Measurements from ENCODE around the gene ATP10A. TPM values are rescaled to one million over a fixed set of nuclear protein-coding genes. Genes with fewer than 3 reads are reported as not detected.
A peak's percentile ranks its signal among the peaks of the same experiment; 100 is the strongest.

Gene ATP10A
- total RNA-seq, 1 donor from 2014 or later, result 0.58 TPM

DNA sequence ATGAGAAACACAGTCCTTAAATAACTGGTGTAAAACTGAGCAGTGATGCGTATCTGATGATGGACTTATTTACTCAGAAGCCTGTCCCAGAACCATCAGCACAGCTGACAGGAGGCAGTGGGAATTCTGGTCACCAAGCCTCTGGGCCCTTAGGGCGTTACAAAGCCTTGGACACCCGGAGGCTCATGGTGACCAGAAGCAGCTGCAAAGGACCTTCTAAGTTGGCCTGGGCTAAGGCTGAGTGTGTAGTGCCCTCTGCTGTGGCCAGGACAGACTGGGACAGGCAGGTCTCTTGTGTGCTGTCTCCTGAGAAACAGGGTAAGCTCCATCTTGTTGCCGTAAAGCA is 168.9 kb downstream of the ATP10A start:
- Histone ChIP-seq H3K9me3 (replicated peaks) (no peaks in the 10 kb centered on the region), H3K4me1 (peaks cover 13% of the 10 kb centered on the region), H3K36me3 (no peaks in the 10 kb centered on the region), H3K4me3 (no peak overlapping the region), H3K27me3 (ENCODE audit: low read depth) (peaks cover 7% of the 10 kb centered on the region), H3K27ac (replicated peaks) (no peak overlapping the region)
- DNase-seq, result no peak
- TF ChIP-seq, protein P1, sequence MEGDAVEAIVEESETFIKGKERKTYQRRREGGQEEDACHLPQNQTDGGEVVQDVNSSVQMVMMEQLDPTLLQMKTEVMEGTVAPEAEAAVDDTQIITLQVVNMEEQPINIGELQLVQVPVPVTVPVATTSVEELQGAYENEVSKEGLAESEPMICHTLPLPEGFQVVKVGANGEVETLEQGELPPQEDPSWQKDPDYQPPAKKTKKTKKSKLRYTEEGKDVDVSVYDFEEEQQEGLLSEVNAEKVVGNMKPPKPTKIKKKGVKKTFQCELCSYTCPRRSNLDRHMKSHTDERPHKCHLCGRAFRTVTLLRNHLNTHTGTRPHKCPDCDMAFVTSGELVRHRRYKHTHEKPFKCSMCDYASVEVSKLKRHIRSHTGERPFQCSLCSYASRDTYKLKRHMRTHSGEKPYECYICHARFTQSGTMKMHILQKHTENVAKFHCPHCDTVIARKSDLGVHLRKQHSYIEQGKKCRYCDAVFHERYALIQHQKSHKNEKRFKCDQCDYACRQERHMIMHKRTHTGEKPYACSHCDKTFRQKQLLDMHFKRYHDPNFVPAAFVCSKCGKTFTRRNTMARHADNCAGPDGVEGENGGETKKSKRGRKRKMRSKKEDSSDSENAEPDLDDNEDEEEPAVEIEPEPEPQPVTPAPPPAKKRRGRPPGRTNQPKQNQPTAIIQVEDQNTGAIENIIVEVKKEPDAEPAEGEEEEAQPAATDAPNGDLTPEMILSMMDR (IDR thresholded peaks at IDR 0.05; ENCODE audit: borderline replicate concordance), result no peak
- intact Hi-C loops (cut with micrococcal nuclease), result loop anchor here (10.0 kb wide), 2 partner anchors 189 to 241 kb away; no protein-coding TSS in a partner anchor

DNA sequence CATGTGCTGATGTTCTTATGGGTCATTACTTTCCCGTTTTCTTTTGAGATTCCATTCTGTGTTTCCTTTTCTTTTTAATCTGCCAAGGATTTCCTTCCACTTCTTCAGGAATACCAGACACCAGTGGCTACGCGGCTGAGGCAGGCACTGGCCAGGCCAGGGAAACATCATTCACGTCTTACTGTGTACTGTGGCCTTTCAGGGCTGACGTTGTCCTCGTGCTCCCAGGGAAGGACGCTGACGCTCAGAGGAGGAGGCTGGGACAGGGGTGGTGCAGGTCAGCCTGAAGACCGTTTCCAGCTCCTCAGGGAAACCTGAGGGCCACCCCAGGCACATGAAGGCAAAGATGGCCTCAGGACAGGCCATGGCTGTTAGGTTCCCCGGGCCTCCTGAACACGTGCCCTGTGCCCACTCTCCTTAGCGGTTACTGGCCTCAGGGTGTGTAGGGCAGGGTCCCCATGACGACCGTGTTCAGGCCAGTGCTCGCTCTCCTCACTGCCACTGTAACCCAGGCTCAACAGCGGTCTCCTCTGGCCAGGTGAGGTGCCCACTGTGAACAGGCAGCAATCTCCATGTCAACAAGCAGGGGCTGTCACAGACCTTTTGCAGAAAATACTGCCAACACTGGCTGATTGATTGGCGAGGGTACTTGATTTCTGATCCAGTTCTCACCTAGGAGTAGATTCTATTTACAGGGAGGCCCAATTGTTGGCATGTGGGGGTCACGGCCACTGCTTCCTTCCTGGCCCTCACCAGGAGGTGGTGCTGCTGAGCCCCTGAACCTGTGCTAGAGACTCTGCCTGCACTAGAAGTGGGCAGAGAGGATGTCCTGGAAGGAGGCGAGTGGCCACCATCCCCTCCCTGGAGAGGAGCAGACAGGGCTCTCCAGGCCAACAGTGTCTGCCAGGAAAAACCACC is 169.5 kb downstream of the ATP10A start:
- TF ChIP-seq, protein P1 (IDR thresholded peaks at IDR 0.05; ENCODE audit: borderline replicate concordance), result peak; percentile 74
- no peaks in the 10 kb centered on the region for H3K36me3 ChIP-seq
- H3K27me3 ChIP-seq (ENCODE audit: low read depth), result peaks cover 13% of the 10 kb centered on the region
- peak; percentile 36 for DNase-seq
- intact Hi-C loops (cut with micrococcal nuclease), result loop anchor here (10.0 kb wide), 2 partner anchors 189 to 241 kb away; no protein-coding TSS in a partner anchor
- no peak overlapping the region for H3K4me3 ChIP-seq
- H3K27ac ChIP-seq (replicated peaks), result no peak overlapping the region
- H3K9me3 ChIP-seq (replicated peaks), result no peaks in the 10 kb centered on the region
- H3K4me1 ChIP-seq, result peaks cover 13% of the 10 kb centered on the region

DNA sequence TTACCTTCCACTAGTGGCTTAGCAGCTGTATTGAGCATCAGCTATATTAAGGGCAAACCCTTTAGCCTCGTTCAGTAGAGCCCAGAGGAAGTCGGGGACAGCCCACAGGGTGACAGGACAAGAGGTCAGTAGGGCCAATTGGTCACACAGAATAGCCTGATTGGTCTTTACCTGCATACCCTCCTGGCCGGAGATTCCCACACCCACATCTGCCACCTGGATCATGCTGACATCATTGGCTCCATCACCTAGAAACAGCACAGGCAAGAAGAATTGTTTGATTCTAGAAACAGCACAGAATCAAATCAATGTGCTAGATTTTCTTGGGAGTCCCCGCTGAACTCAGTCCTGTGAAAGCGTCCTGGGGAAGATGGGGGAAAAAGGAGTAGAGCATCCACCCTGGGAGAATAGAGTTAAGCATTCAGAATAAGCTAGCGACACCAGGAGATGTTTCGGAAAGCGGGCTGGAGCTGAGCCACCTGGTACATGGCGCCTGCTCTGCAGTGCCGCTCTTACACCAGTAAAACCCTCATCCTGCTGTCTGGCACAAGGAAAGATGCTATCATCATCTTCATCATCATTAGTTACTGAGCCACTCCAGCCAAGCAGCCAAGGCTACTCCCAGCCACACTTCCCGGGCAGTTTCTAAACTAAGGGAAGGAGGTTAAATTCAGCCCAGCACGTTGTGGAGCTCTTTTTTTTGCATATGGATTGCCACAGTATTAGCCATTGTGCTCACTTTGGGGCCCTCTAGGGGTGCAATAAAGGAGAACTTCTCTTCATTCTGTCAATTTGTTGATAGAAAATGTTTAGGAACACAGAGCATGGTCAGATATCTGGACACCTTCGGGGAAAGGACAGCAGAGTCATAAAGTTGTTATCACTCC is 171.3 kb downstream of the ATP10A start:
- intact Hi-C loops (cut with micrococcal nuclease), result loop anchor here (10.0 kb wide), 2 partner anchors 187 to 243 kb away; no protein-coding TSS in a partner anchor
- no peaks in the 10 kb centered on the region for H3K9me3 ChIP-seq (replicated peaks)
- H3K27ac ChIP-seq (replicated peaks), result no peak overlapping the region
- TF ChIP-seq, protein P1 (IDR thresholded peaks at IDR 0.05; ENCODE audit: borderline replicate concordance), result peak; percentile 36
- H3K36me3 ChIP-seq, result no peaks in the 10 kb centered on the region
- DNase-seq, result no peak
- no peak overlapping the region for H3K4me3 ChIP-seq
- peaks cover 24% of the 10 kb centered on the region for H3K27me3 ChIP-seq (ENCODE audit: low read depth)
- H3K4me1 ChIP-seq, result peaks cover under 1% of the 10 kb centered on the region

DNA sequence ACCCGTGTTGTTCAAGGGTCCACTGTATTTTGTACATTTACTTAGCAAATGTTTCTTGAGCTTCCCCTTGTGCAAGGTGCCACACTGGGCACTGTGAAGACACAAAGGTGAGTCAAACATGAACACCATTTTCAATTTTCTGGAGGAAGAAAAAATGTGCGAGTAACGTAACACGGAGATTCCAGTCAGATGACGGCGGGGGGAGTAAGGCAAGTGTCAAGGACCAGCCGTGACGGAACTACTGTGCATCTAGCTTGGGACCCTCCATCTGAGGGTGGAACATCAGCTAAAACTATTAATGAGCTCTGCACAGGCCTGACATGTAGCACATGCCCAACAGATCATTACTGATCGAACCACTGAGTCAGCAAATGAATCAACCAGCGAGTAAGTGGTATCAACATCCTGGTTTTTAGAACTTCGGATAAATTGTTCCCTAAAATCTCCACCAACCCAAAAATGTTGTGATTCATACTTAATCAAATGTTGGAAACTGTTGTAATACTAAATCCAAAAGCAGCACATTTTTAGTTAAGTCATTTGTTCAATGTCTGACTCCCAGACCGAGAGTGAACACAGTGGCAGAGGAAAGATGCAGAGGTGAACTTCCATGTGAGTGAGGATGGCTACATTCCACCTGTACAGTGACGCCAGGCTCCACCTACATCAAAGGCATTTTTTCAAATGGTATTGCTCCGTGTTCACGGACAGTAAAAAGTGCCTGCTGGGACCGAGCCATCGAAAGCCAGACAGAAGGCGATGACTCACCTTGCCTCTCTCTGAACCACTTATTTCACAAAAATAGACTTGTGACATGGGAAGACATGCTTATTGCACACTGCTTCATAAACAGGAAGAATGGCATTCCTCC is 172.2 kb downstream of the ATP10A start:
- H3K36me3 ChIP-seq, result no peaks in the 10 kb centered on the region

More for the DNA sequence above, 172.2 kb downstream of the ATP10A start:
- Histone ChIP-seq H3K27me3 (ENCODE audit: low read depth) (peaks cover 24% of the 10 kb centered on the region), H3K27ac (replicated peaks) (no peak overlapping the region), H3K9me3 (replicated peaks) (no peaks in the 10 kb centered on the region), H3K4me3 (no peak overlapping the region), H3K4me1 (no peaks in the 10 kb centered on the region)
- intact Hi-C loops (cut with micrococcal nuclease), result loop anchor here (10.0 kb wide), 2 partner anchors 186 to 244 kb away; no protein-coding TSS in a partner anchor
- TF ChIP-seq, protein P1 (IDR thresholded peaks at IDR 0.05; ENCODE audit: borderline replicate concordance), result no peak
- DNase-seq, result no peak

Measured in left ventricle myocardium inferior (tissue), 1 donor.